Measurements from ENCODE around the gene PROCA1. TPM values are rescaled to one million over a fixed set of nuclear protein-coding genes. Genes with fewer than 3 reads are reported as not detected.
A peak's percentile ranks its signal among the peaks of the same experiment; 100 is the strongest.

The PROCA1 gene
- total and polyA plus RNA-seq, 9 of the 15 experiments (the other 6 are each of a cell fraction or from before 2014, with no cell fraction given), result 0.78 to 16.2 (median 5.6) TPM

DNA sequence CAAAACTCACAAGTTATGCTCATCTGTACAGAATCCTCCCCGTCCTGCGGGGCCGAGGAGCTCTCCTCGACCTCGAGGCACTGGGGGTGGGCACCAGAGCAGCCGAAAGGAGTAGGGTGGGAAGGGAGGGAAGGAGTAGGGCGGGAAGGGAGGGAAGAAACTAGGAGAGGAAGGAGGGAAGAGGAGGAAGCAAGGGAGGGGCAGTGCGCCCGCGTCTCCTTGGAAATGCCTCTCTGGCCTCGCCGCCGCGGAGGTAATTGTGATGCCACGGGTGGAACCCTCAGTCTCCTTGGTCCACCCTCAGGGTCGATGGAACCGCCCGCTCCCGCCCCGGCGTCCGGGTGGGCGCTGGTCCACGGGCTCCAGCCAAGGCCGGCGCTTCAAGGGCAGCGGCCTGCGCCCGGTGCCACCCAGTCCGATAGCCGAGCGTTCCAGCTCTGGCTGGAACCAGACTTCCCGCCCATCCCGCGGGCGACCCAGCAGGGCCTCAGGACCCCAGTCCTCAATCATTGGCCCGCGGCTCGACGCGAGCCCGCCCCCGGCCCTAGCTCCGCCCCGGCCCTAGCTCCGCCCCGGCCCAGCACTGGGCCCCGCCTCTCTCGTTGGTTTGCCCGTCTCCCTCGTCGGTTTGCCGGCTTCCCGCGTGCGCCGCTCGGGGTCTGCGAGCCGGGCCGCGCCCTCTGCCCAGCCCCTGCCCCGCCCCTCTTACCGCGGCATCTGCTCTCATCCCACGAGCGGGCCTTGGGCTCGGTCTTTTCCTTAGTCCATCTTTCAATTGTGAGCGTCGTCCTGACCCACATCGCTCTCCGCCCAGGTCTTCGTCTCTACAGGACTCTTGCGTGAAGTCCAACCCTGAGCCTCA is 596 bp downstream of the PROCA1 start (continued):
- no peak for TF ChIP-seq SIX5 (IDR thresholded peaks at IDR 0.05; ENCODE audit: borderline replicate concordance in 1 of 2, insufficient read depth in 1 of 2, low read depth in 1 of 2, low read length in 2 of 2)
- TF ChIP-seq NBN (IDR thresholded peaks at IDR 0.05; ENCODE audit: low read depth), result peak; percentile 61
- TF ChIP-seq ADNP (tag; IDR thresholded peaks at IDR 0.05), result no peak
- TF ChIP-seq, protein P1, sequence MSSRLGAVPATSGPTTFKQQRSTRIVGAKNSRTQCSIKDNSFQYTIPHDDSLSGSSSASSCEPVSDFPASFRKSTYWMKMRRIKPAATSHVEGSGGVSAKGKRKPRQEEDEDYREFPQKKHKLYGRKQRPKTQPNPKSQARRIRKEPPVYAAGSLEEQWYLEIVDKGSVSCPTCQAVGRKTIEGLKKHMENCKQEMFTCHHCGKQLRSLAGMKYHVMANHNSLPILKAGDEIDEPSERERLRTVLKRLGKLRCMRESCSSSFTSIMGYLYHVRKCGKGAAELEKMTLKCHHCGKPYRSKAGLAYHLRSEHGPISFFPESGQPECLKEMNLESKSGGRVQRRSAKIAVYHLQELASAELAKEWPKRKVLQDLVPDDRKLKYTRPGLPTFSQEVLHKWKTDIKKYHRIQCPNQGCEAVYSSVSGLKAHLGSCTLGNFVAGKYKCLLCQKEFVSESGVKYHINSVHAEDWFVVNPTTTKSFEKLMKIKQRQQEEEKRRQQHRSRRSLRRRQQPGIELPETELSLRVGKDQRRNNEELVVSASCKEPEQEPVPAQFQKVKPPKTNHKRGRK (tag; IDR thresholded peaks at IDR 0.05), result no peak
- no peak for TF ChIP-seq CBFA2T2 (conservative IDR thresholded peaks at IDR 0.05)
- TF ChIP-seq, protein P2, sequence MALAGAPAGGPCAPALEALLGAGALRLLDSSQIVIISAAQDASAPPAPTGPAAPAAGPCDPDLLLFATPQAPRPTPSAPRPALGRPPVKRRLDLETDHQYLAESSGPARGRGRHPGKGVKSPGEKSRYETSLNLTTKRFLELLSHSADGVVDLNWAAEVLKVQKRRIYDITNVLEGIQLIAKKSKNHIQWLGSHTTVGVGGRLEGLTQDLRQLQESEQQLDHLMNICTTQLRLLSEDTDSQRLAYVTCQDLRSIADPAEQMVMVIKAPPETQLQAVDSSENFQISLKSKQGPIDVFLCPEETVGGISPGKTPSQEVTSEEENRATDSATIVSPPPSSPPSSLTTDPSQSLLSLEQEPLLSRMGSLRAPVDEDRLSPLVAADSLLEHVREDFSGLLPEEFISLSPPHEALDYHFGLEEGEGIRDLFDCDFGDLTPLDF (CRISPR knock-in tag; IDR thresholded peaks at IDR 0.05), result peak; percentile 91
- TF ChIP-seq COPS2 (conservative IDR thresholded peaks at IDR 0.05), result no peak
- TF ChIP-seq, protein P3, sequence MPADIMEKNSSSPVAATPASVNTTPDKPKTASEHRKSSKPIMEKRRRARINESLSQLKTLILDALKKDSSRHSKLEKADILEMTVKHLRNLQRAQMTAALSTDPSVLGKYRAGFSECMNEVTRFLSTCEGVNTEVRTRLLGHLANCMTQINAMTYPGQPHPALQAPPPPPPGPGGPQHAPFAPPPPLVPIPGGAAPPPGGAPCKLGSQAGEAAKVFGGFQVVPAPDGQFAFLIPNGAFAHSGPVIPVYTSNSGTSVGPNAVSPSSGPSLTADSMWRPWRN (IDR thresholded peaks at IDR 0.05; ENCODE audit: low read depth), result no peak
- TF ChIP-seq, protein P4, sequence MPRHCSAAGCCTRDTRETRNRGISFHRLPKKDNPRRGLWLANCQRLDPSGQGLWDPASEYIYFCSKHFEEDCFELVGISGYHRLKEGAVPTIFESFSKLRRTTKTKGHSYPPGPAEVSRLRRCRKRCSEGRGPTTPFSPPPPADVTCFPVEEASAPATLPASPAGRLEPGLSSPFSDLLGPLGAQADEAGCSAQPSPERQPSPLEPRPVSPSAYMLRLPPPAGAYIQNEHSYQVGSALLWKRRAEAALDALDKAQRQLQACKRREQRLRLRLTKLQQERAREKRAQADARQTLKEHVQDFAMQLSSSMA (CRISPR knock-in tag; IDR thresholded peaks at IDR 0.05), result no peak
- TF ChIP-seq POLR2H (tag; IDR thresholded peaks at IDR 0.05; ENCODE audit: low read depth), result peak; percentile 85
- peak; percentile 71 for TF ChIP-seq DPF2 (IDR thresholded peaks at IDR 0.05)
- no peak for TF ChIP-seq CBX3 (IDR thresholded peaks at IDR 0.05; ENCODE audit: borderline replicate concordance in 1 of 2, low read length in 2 of 2)
- TF ChIP-seq, protein P5, sequence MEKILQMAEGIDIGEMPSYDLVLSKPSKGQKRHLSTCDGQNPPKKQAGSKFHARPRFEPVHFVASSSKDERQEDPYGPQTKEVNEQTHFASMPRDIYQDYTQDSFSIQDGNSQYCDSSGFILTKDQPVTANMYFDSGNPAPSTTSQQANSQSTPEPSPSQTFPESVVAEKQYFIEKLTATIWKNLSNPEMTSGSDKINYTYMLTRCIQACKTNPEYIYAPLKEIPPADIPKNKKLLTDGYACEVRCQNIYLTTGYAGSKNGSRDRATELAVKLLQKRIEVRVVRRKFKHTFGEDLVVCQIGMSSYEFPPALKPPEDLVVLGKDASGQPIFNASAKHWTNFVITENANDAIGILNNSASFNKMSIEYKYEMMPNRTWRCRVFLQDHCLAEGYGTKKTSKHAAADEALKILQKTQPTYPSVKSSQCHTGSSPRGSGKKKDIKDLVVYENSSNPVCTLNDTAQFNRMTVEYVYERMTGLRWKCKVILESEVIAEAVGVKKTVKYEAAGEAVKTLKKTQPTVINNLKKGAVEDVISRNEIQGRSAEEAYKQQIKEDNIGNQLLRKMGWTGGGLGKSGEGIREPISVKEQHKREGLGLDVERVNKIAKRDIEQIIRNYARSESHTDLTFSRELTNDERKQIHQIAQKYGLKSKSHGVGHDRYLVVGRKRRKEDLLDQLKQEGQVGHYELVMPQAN (IDR thresholded peaks at IDR 0.05; ENCODE audit: borderline replicate concordance), result peak; percentile 79
- no peak for TF ChIP-seq ZNF253 (CRISPR knock-in tag; conservative IDR thresholded peaks at IDR 0.05)
- TF ChIP-seq ZNF3 (CRISPR knock-in tag; IDR thresholded peaks at IDR 0.05), result no peak
- no peak for TF ChIP-seq KDM1A (IDR thresholded peaks at IDR 0.05)
- TF ChIP-seq EGR1 (conservative IDR thresholded peaks at IDR 0.05), result no peak
- TF ChIP-seq ZNF699 (CRISPR knock-in tag; IDR thresholded peaks at IDR 0.05; ENCODE audit: insufficient replicate concordance), result no peak
- TF ChIP-seq, protein P6, sequence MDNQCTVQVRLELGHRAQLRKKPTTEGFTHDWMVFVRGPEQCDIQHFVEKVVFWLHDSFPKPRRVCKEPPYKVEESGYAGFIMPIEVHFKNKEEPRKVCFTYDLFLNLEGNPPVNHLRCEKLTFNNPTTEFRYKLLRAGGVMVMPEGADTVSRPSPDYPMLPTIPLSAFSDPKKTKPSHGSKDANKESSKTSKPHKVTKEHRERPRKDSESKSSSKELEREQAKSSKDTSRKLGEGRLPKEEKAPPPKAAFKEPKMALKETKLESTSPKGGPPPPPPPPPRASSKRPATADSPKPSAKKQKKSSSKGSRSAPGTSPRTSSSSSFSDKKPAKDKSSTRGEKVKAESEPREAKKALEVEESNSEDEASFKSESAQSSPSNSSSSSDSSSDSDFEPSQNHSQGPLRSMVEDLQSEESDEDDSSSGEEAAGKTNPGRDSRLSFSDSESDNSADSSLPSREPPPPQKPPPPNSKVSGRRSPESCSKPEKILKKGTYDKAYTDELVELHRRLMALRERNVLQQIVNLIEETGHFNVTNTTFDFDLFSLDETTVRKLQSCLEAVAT (IDR thresholded peaks at IDR 0.05), result peak in 1 of 2 experiments; percentile 61; a peak in 1 of 4 replicates
- no peak for TF ChIP-seq ZNF282 (CRISPR knock-in tag; IDR thresholded peaks at IDR 0.05)
- no peak for TF ChIP-seq MEF2A (IDR thresholded peaks at IDR 0.05; ENCODE audit: control insufficient read depth, low read depth, low read length)
